Coronary artery (tissue), 2 donors: Measurements from ENCODE around the gene MSI2.
"Not testable (repeated sequence)": the region's sequence is repeated elsewhere in the genome, so short reads cannot be mapped to it uniquely, and the experiment has no call there.

Source experiments
- DNase-seq: peaks from one replicate; pipeline ENCODE4 v3.0.0-alpha.2; 2017; ENCODE audit warnings: low spot score
- H3K27ac ChIP-seq, 2 donors: fragments of 200-600 bp; sonication (generic); one replicate each; pipeline ENCODE4 v1.5.1; 2016 to 2019
- H3K4me3 ChIP-seq: fragments of 200-600 bp; sonication (generic); 2 replicates; pipeline ENCODE4 v1.5.1; 2016; ENCODE audit warnings: mild to moderate bottlenecking, moderate library complexity
- CTCF ChIP-seq: fragments of 200-600 bp; sonication (generic); IDR thresholded peaks from one replicate; pipeline ENCODE4 v1.5.1; 2019; ENCODE audit warnings: antibody characterized with exemption

MSI2 gene

GRCh38 chr17:57620576-57620975 lies 364.3 kb downstream of the MSI2 start:
- no peak overlapping the region for H3K4me3 ChIP-seq
- no peak overlapping the region for H3K27ac ChIP-seq
- TF ChIP-seq CTCF: no peak
- no peak for DNase-seq

GRCh38 chr17:57621791-57622190 lies 365.5 kb downstream of the MSI2 start:
- not testable (repeated sequence) for H3K4me3 ChIP-seq, DNase-seq, H3K27ac ChIP-seq

GRCh38 chr17:57622306-57622682 lies 366.0 kb downstream of the MSI2 start:
- Histone ChIP-seq H3K27ac (no peak overlapping the region), H3K4me3 (no peak overlapping the region)
- TF ChIP-seq CTCF: no peak
- DNase-seq: no peak

- TF ChIP-seq CTCF: no peak
- Histone ChIP-seq H3K4me3 (no peak overlapping the region), H3K27ac (no peak overlapping the region)
- DNase-seq: no peak
Measured at GRCh38 chr17:57622683-57623433, 366.5 kb downstream of the MSI2 start.

GRCh38 chr17:57623620-57624019 lies 367.3 kb downstream of the MSI2 start:
- Histone ChIP-seq H3K27ac (no peak overlapping the region), H3K4me3 (no peak overlapping the region)
- no peak for TF ChIP-seq CTCF
- no peak for DNase-seq

- DNase-seq: no peak
- Histone ChIP-seq H3K4me3 (no peak overlapping the region), H3K27ac (no peak overlapping the region)
- TF ChIP-seq CTCF: no peak
Measured at GRCh38 chr17:57624386-57624785, 368.1 kb downstream of the MSI2 start.

- DNase-seq: no peak
- Histone ChIP-seq H3K4me3 (no peak overlapping the region), H3K27ac (no peak overlapping the region)
- TF ChIP-seq CTCF: no peak
Measured at GRCh38 chr17:57625511-57625910, 369.2 kb downstream of the MSI2 start.

GRCh38 chr17:57625957-57626356 lies 369.6 kb downstream of the MSI2 start:
- H3K27ac ChIP-seq: no peak overlapping the region
- TF ChIP-seq CTCF: no peak

More at GRCh38 chr17:57625957-57626356, 369.6 kb downstream of the MSI2 start:
- DNase-seq: no peak
- no peak overlapping the region for H3K4me3 ChIP-seq
